HG03135 (cell line): Measurements from ENCODE around the gene TGFB2.

Source experiments
- ATAC-seq: cut with Tn5 transposase; IDR thresholded peaks from one replicate; pipeline ENCODE4 v1.9.1; 2021; ENCODE audit warnings: mild to moderate bottlenecking, moderate library complexity; ENCODE audit not compliant: unreplicated experiment

Gene TGFB2

DNA sequence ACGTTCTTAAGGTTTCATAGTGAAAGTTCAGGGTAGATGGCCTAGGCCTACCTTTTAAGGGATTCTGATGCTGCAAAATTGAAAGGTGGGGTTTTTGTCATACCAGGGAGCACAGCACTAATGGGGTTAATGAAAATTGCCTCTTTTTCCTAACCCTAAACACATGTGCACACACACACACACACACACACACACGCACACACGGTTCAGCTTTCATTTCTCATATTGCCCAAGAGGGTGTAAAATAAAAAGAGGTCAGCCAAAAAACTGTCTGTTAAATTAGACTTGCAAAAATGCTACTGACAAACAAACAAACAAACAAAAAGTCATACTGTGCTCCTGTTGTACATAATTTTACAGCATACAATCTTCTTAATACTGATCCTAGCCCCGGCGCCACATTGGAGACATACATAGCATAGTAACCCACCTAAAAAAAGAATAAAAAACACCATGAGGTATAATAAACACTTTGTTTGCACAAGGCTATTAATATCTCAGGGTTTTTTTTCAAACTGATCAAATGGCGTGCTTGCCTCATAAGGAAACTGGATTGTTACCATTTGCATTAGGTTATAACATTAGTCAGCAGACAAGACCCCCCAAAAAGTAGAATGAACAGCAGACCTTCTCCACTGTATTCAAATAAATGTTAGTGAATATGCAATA is 69.1 kb downstream of the TGFB2 start:
- ATAC-seq = no peak

DNA sequence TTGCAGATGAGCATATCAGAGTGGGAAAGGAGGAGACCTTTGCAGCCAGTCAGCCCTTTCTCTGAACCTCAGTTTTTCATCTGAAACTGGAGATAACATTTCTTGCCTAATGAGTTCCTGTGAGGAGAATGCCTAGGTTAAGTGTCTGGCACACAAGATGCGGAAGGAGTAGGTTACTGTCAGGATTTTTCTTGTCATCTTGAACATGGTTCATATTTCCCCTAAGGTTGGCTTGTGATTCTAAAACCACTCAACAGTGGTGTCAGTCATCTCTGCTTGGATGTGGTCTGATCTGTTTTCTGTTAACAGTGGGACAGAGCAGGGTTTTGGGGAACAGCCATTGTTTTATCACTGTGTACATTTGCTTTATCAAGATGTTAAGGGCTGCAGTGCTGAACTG is 70.6 kb downstream of the TGFB2 start:
- ATAC-seq = no peak

DNA sequence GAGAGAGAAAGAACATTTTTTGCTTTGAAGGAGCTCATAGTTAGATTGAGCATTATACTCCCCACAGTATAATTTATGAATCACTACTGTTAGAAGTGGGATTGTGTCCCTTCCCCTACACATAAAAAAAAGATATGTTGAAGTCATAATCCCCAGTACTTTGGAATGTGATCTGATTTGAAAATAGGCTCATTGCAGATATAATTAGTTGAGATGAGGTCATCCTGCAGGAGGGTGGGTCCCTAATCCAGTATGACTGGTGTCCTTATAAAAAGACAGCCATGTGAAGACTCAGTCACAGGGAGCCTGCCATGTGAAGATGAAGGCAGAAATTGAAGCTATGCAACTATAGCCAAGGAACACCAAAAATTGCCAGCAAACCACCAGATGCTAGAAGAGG is 76.4 kb downstream of the TGFB2 start:
- no peak for ATAC-seq

DNA sequence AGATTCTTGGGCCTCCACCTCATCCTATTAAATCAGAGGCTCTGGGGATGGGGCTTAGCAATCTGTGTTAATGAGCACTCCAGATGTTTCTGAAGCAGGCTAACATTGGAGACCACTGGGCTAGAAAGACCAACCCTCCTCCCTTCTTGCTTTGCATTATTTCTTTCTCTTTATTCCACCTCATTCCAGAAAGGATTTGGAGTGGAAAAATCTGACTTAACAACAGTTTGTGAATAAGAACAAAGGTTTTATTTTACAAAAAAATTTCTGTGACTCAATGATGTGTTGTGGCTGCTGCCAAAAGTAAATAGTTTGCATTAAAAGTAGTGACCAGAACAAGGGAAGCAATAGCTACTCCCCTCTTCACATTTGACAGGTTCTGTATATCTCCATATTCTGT is 79.4 kb downstream of the TGFB2 start:
- ATAC-seq = no peak

DNA sequence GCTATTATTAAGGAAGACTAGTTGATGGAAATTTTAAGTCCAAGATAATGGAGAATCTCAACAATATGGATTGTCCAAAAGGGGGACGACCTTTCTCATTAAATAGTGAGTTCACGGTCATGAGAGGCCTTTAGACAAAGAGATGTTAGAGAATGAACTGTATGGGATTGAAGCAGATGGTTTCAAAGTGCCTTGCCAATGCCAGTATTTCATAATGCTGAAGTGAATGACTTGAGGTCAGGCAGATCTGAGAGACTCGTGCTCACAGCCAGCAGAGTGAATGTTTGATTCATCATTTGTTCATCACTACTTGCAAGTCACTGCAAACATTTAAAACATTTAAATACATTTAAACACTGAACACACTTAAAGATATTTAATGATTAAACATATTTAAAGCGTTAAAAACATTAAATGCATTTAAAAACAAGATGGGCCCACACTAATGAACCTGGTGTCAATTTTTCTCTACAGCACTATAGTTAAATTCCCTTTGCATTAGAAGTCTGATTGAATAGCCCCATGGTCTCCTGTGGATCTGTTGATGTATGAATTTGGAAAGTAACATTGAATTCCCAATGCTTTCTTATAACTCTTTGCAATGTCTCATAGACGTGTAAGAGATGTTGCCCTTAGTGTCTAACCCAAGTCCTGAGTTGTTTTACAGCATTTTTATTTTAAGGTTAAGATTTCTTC is 80.7 kb downstream of the TGFB2 start:
- no peak for ATAC-seq

DNA sequence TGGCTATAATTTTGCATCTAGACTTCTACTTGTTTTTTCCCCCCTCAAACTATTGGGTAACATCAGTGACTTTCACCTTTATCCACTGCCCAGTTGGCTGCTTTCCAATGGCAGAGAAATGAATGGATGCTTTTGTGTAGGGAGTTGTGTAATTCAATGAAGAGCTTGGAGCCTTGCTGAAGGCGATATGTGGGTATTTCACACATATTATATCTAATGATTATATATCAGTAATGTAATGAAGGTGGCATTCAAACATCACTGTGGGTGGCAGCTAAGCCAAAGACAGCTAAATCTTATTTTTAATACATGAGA is 81.2 kb downstream of the TGFB2 start:
- no peak for ATAC-seq

DNA sequence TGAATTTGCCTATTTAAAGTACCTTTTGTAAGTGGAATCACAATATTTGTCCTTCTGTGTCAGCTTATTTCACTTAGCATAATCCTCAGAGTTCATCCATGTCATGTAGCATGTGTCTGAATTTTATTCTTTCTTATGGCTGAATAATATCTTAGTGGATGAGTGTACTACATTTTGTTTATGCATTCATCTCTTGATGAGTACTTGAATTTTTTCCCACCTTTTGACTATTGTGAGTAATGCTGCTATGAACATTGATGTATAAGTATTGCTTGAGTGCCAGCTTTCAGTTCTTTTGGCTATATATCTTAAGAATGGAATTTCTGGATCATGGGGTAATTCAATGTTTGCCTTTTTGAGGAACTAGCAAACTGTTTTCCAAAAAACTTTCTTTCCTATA is 84.2 kb downstream of the TGFB2 start:
- no peak for ATAC-seq

DNA sequence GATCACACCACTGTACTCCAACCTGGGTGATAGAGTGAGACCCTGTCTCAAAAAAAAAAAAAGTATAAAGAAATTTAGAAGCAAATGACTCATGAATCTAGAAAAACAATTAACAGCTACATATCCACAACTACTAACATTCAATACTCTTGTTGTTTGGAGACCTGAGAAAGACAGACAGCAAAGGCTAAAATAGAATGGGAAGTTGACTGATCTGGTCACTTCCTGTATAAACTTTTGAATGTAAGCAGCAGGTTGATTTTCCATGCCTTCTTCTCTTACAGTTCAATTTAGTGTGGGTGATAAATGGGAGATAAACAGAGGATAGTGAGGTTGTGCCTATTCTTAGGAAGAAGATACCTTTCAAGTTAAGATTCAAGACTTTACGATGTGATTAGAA is 85.2 kb downstream of the TGFB2 start:
- ATAC-seq = no peak

DNA sequence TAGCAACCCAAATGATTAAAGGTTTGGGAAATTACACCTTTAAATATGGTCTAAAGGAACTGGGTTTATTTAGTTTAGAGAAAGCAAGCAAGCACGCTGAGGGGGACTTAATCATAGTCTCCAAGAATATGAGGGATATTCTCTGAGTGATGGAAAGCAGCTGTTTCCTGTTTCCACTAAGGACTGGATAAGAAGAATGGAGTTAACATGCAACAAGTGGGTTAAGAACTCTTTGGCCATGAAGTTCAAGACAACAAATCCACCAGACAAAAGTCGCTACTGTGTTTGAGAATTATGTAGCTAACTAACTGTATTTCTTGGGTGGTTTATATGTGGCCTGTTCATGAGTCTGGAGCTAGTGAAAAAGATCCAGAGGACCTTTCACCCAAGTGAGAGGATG is 85.7 kb downstream of the TGFB2 start:
- ATAC-seq = no peak

DNA sequence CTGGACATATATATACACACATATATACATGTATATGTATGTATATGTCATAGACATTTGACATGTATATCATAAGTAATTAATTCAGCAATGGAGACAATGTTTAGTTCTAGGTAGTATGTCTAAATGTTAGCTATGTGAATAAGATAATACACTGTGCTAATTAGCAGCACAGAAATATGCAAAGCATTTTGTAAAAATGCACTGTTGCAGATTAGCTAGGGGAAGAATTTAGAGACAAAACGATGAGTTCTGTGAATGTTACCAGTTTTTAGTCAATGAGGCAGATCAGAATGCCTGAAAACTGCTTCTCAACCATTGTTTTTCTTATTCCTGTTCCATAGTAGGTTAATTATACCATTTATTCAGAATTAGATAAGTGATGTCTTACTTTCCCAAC is 86.3 kb downstream of the TGFB2 start:
- no peak for ATAC-seq

DNA sequence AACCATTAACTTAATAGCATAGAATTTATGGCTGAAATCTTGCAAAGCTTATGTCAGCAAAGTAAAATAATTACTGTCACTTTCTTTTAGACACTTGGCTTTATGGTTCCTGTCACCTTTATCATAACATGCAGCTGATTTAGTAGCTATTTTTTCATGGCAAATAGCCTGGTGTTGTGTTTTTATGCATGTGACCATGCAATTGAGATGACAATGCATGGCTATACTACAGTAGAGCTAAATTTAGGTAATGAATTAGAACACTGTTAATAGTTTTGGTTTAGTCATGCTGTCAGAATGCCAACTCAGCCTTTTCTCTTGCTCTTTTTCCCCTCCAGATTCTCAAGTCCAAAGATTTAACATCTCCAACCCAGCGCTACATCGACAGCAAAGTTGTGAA is 88.6 kb downstream of the TGFB2 start:
- ATAC-seq = no peak

DNA sequence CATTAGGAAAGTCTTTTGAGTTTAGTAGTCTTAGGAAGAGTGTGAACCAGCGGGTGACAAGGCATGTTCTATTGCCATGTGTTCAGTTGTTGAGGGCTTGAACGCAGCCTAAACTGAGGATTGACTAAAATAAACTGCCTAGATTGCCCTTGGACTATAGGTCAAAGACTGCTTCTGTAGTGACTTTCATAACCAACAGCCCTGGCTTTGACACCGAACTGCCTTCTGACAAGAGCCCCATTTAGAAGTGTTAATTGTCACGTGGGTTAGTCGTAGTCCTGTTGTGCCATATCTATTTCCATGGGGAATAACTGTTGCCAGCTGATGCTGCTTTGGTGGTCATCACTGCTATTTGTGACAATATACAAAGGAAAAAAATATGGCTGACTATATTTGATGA is 90.4 kb downstream of the TGFB2 start:
- no peak for ATAC-seq

DNA sequence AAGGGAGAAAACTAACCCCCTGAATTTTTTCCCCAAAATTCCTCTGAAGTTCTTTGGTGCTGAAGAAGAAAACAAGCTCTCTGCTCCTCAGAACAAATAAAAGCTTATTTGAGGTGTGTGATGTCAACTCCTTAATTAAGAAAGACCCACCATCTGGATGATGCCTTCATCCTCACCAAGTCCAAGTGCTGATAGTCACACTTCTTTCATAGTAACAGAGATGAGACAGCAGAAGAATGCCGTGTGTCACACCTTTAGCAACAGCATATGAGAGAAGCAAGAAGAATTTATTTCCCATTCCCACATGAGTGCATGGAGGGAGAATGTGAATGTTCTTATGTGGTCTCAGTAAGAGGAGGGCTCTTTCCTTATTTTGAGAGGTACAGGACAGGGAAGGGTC is 91.2 kb downstream of the TGFB2 start:
- no peak for ATAC-seq

DNA sequence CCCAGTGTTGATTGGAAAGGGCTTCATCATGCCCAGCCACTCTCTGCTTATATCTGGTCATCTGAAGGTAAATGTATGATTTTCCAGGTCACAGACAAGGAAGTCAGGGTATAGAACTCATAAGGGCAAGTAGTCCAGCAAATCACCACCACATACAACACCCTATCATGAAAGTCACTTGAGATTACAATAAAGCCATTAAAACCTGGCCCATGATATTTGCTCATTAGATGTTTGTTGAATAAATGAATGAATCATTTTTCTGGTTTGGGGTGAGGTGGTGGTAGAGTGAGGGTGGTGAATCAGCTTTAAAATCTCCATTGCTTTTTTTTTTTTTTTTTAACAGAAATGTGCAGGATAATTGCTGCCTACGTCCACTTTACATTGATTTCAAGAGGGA is 91.9 kb downstream of the TGFB2 start:
- no peak for ATAC-seq

DNA sequence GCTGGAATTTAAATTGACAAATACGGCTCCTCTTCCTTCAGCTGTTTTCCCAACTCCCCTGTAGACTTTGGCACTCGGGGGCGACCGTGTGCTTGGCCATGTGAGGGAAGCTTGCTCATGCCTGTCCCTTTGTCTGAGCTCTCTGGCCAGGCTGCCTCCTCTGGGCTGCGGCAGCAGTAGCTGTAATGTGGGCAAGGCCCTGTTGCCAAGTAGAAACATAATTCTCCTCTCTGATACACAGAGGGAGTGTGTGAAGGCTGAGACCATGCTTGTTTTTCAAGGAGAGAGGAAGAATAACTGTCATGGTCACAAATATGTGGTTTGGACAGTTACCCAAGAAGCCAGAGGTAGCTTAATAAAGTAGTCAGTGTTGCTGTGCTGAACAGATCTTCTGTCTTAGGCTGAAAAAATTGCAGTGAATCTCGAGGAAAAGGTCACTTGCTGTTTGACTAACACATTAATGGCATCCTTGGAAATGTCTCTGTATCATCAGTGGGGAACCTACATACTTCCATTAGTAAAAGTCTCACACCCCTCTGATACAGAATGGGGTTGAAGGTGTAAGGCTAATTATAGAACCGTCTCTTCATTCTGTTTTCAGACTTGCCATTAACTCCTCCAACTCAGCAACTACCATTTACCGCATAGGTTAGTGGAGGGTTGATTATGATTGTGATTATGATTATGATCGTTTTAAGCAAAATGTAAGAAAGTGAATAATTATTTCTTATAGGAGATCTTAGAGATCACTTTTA is 94.6 kb downstream of the TGFB2 start:
- ATAC-seq = no peak

DNA sequence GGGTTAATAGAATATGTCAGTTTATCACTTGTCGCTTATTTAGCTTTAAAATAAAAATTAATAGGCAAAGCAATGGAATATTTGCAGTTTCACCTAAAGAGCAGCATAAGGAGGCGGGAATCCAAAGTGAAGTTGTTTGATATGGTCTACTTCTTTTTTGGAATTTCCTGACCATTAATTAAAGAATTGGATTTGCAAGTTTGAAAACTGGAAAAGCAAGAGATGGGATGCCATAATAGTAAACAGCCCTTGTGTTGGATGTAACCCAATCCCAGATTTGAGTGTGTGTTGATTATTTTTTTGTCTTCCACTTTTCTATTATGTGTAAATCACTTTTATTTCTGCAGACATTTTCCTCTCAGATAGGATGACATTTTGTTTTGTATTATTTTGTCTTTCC is 98.1 kb downstream of the TGFB2 start:
- ATAC-seq = no peak

DNA sequence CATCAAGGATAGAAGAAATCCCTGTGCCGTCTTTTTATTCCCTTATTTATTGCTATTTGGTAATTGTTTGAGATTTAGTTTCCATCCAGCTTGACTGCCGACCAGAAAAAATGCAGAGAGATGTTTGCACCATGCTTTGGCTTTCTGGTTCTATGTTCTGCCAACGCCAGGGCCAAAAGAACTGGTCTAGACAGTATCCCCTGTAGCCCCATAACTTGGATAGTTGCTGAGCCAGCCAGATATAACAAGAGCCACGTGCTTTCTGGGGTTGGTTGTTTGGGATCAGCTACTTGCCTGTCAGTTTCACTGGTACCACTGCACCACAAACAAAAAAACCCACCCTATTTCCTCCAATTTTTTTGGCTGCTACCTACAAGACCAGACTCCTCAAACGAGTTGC is 99.0 kb downstream of the TGFB2 start:
- no peak for ATAC-seq

DNA sequence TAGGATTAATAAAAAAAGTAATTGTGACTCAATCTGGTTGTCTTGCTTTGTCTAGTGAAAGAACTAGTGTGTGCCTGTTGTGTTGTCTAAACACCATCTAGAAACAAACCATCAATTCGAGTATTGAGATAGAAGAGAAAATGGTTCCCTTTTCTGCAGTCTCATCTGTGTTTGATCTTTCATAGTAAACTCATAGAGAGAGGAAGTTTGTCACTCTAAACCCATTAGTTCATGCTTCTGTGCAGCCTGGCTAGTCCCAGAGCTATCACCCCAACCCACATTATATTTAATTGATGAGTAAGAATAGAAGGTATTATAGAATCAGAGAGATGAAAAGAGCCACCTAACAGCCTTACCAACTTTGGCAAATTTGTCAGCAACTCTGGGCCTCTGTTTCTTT is 99.5 kb downstream of the TGFB2 start:
- no peak for ATAC-seq

DNA sequence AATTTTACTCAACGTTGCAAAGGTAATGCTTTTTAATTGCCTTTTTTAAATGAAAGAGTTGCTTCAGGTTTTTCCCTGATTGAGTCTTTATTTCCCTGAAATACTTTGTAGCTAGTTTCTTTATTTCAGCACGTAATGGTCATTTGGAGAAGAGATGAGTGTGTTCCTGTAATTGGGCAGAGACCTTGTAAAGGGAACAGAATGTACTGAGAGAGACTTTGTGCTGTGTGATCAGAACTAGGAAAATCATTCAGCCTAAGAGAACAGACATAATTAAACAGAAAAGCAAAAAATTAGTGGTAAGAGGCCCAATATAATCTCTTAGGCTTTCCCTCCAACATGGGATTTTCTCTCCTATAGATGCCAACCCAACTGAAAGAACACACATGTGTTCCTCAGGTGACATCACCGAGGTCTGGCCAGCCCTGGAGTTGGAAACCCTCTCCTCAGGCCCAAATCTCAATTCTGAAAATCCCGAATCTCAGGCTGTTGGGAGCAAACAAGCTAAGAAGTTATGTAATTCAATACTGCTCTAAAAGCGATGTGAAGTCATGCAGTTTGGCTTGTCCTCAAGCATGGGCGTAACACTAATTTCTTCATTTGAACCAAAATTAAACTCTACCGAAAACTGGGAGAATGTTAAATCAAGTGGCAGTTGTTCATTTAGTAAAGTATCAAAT is 102.0 kb downstream of the TGFB2 start:
- no peak for ATAC-seq

DNA sequence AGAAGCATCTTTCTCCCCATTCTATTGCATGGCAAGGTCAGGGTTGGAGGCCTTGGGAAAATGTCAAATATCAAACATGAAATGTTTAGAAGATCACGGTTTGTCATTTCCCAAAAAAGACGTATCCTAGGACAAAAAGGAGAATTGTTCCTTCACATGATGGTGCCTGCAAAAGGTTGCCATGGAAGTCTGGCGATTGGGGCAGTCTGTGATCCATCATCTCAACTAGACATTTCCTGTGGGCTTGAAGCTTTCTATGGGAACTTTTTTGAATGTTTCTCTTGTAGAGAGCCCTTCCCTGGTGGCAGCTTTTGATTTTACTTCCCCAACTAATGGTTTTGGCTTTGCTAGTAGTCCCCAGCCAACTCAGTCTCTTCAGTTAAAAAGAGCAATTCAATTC is 106.3 kb downstream of the TGFB2 start:
- ATAC-seq = no peak

DNA sequence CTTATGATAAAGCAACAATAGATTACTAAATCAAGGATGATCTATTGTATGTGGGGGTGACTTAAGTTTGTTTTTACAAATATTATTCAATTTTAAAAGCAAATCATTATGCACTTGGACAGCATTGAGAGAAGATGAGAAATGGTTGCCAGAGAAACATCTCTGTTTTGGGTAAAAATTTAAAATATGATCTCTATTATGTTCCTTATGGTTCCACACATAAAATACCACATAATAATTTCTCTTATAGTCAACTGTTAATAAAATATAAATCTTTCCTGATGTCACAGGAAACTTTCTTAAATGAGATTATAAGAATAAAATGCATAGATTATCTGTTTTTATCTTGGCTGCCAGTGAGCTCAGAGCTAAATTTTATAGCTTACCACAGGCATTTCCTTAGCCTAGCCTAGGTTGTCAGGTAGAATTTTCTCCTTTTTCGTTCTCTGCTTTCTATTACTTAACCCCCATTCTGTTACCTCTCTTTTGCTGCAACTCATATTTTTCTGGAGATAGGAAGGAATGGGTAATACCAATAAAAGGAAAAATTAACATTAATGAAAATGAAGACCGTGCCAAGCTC is 109.7 kb downstream of the TGFB2 start:
- no peak for ATAC-seq

DNA sequence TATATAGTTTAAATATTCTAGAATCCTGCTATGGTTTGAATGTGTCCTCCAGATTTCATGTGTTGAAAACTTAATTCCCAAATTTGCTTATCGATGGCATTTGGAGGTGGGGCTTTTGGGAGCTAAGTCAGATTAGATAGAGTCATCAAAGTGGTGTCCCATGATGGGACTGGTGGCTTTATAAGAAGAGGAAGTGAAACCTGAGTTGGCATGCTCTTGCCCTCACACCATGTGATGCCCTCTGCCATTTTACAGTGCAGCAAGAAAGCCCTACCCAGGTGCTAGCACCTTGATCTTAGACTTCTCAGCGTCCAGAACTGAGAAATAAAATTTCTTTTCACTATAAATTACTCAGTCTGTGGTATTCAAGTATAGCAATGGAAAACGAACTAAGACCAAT is 111.3 kb downstream of the TGFB2 start:
- no peak for ATAC-seq
